Fibroblast of lung (primary cell): ENCODE measurements around the gene SLC27A3. TPM values are rescaled to one million over a fixed set of nuclear protein-coding genes. Genes with fewer than 3 reads are reported as not detected.
"Not testable (repeated sequence)": the region's sequence is repeated elsewhere in the genome, so short reads cannot be mapped to it uniquely, and the experiment has no call there.

Source experiments
- DNase-seq, 2 donors: peaks; one replicate each; pipeline versions ENCODE4 v3.0.0 to v3.0.0-alpha.2; 2010; ENCODE audit warnings: low read depth in 2 of 2
- H2AFZ ChIP-seq: 2 replicates; pipeline ENCODE4 v1.5.1; 2012; ENCODE audit warnings: low read length, control low read depth, inconsistent platforms
- H3K27ac ChIP-seq: 2 replicates; pipeline ENCODE4 v1.5.1; 2011; ENCODE audit warnings: low read length, control low read depth; ENCODE audit not compliant: insufficient read depth
- H3K27me3 ChIP-seq: 2 replicates; pipeline ENCODE4 v1.5.1; 2011; ENCODE audit warnings: mild to moderate bottlenecking, low read length; ENCODE audit not compliant: control insufficient read depth, insufficient read depth
- H3K36me3 ChIP-seq: 2 replicates; pipeline ENCODE4 v1.5.1; 2011; ENCODE audit warnings: low read length; ENCODE audit not compliant: control insufficient read depth, insufficient read depth
- H3K4me1 ChIP-seq: 2 replicates; pipeline ENCODE4 v1.5.1; 2011; ENCODE audit warnings: low read length; ENCODE audit not compliant: control insufficient read depth, insufficient read depth; ENCODE audit errors: extremely low read depth
- H3K4me2 ChIP-seq: 2 replicates; pipeline ENCODE4 v1.5.1; 2011; ENCODE audit warnings: low read length, control low read depth; ENCODE audit not compliant: insufficient read depth; ENCODE audit errors: extremely low read depth
- H3K4me3 ChIP-seq, 4 experiments: fragments of 200-600 bp in 1 of 4; sonication (generic) in 1 of 4; replicated peaks in 1 of 4; 2 replicates each; pipeline ENCODE4 v1.5.1; 2011 to 2016; ENCODE audit warnings: low read length in 4 of 4, low read depth in 3 of 4, mild to moderate bottlenecking in 3 of 4, control low read depth in 2 of 4, inconsistent platforms in 1 of 4, mixed read lengths in 1 of 4; ENCODE audit not compliant: insufficient read depth in 1 of 4; ENCODE audit errors: control extremely low read depth in 1 of 4
- H3K79me2 ChIP-seq: 2 replicates; pipeline ENCODE4 v1.5.1; 2012; ENCODE audit warnings: mild to moderate bottlenecking, low read length, inconsistent platforms; ENCODE audit not compliant: control insufficient read depth, insufficient read depth
- H3K9ac ChIP-seq: 2 replicates; pipeline ENCODE4 v1.5.1; 2011; ENCODE audit warnings: mild to moderate bottlenecking, low read length, control low read depth; ENCODE audit not compliant: insufficient read depth
- H3K9me3 ChIP-seq: 2 replicates; pipeline ENCODE4 v1.5.1; 2012; ENCODE audit warnings: low read depth, low read length; ENCODE audit not compliant: control insufficient read depth, insufficient read depth
- H4K20me1 ChIP-seq: 2 replicates; pipeline ENCODE4 v1.5.1; 2011; ENCODE audit warnings: low read length; ENCODE audit not compliant: control insufficient read depth, insufficient read depth; ENCODE audit errors: extremely low read depth
- EZH2 ChIP-seq: IDR thresholded peaks from 2 replicates; pipeline ENCODE4 v1.5.1; 2012; ENCODE audit warnings: low read length, control low read depth, mild to moderate bottlenecking; ENCODE audit errors: missing control alignments
- polyA plus RNA-seq, 2 donors: library from polyadenylated mRNA; depleted of rRNA in 1 of 2; stranded (reverse) in 1 of 2; unstranded in 1 of 2; fragments of >200 nt; gene quantifications; 2 replicates each; pipeline ENCODE4 v1.2.1, GENCODE V29; 2011 to 2012; ENCODE audit warnings: missing spikeins in 1 of 2
- total RNA-seq: library from RNA; depleted of rRNA; stranded (reverse); fragments of >200 nt; gene quantifications from 2 replicates; pipeline ENCODE4 v1.2.1, GENCODE V29; 2014
- TF ChIP-seq, protein P1 (sequence below), 2 donors: IDR thresholded peaks in 1 of 2; conservative IDR thresholded peaks in 1 of 2; 1 replicate in 1 of 2; 2 replicates in 1 of 2; pipeline ENCODE4 v1.5.1; 2011 to 2012; ENCODE audit warnings: low read length in 2 of 2, control low read depth in 1 of 2, inconsistent platforms in 1 of 2, low read depth in 1 of 2, mild to moderate bottlenecking in 1 of 2

The SLC27A3 gene
- total and polyA plus RNA-seq, 2 donors (not counting 1 experiment from before 2014, with no cell fraction given), result 9.7 to 30.6 TPM

DNA sequence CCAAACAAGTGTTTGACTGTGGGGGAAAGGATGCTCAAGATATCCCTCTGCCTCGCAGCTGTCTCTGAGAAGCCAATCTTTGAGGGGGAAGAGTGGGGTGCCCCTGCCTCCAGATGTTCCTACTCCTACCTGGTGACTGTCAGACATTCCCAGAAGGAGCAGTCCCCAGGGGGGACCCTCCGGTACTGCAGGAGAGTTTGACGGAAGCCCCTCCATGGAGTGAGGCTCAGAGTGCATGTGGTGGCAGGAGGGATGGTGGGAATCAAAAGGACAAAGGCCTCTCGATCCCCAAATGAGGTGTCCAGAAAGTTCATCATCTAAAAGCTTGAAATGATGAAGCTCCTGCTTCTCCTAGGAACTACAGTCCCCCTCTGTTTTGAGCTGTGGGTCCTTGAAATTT lies 5.3 kb downstream of the SLC27A3 start:
- no peak overlapping the region for H3K4me2 ChIP-seq
- H3K9ac ChIP-seq, result no peak overlapping the region
- H3K79me2 ChIP-seq, result no peaks in the 10 kb centered on the region
- no peak overlapping the region for H2AFZ ChIP-seq
- TF ChIP-seq EZH2, result no peak
- no peaks in the 10 kb centered on the region for H3K36me3 ChIP-seq
- no peaks in the 10 kb centered on the region for H4K20me1 ChIP-seq
- H3K9me3 ChIP-seq, result no peaks in the 10 kb centered on the region
- H3K4me1 ChIP-seq, result peaks cover 4% of the 10 kb centered on the region
- no peak overlapping the region for H3K4me3 ChIP-seq
- H3K27ac ChIP-seq, result no peak overlapping the region
- H3K27me3 ChIP-seq, result no peaks in the 10 kb centered on the region
- no peak for DNase-seq

DNA sequence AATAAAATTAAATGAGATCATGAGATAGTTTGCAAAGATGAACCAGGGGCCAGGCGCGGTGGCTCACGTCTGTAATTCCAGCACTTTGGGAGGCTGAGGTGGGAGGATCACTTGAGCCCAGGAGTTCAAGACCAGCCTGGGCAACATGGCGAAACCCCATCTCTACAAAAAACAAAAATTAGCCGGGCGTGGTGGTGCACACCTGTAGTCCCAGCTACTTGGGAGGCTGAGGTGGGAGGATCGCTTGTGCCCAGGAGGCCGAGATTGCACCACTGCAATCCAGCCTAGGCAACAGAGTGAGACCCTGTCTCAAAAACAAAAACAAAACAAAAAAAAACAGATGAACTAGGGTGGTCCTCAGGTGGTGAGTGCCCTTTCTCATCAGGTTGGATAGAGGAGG lies 7.4 kb downstream of the SLC27A3 start:
- not testable (repeated sequence) for H3K27me3 ChIP-seq, H3K36me3 ChIP-seq, DNase-seq, H2AFZ ChIP-seq, H4K20me1 ChIP-seq, H3K4me1 ChIP-seq, H3K79me2 ChIP-seq, H3K9ac ChIP-seq, H3K9me3 ChIP-seq
- Histone ChIP-seq H3K27ac (peak overlapping the region; percentile 95), H3K4me3 (peak overlapping the region in 3 of 4 experiments; percentile 68 to 76 (median 74)), H3K4me2 (peak overlapping the region; percentile 89)

DNA sequence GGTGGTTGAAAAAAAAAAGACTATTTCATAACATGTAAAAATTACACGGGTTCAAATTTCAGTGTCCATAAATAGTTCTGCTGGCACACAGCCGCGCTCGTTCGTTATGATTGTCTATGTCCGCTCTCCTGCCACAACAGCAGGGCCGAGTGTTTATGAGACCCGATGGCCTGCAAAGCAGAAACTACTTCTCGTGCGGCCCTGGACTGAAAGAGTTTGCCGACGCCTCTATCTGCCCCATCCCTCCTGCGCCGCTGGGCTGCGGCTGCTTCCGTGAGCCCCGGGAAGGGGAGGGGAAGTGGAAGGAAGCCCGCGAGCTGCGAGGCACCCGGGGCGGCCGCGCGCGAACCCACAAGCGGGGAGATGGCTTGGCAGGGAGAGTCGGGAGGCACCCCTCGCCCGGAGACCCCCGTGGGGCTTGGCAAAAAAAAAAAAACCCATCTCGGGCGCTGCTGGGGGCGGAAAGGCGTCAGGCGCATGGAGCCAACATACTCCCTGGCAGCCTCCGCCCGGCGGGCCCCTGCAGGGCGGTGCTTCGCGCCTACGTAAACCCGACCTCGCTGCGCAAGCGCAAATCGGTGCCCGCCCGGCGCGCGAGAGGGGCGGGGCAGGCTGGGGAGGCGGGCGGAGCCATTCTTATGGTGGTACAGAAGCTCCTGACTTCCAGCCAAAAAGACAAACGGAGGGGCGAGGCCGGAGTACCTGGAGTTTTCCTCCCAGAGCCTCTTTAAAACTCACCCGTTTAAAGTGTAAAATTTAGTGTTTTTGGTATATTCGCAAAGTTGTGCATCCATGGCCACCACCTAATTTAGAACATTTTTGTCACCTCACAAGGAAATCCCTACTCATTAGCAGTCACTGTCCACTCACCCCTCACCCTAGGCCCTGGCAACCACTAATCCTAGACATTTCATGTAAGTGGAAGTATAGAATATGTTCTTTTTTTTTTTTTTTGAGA lies 8.3 kb downstream of the SLC27A3 start:
- Histone ChIP-seq H2AFZ (peak overlapping the region; percentile 58), H3K27ac (peak overlapping the region; percentile 95), H3K79me2 (no peaks in the 10 kb centered on the region), H3K9ac (peak overlapping the region; percentile 87), H3K36me3 (no peaks in the 10 kb centered on the region), H3K9me3 (no peaks in the 10 kb centered on the region), H3K27me3 (no peaks in the 10 kb centered on the region), H3K4me2 (peak overlapping the region; percentile 89), H3K4me3 (peak overlapping the region; percentile 60 to 76 (median 71)), H3K4me1 (no peaks in the 10 kb centered on the region), H4K20me1 (no peaks in the 10 kb centered on the region)
- TF ChIP-seq, protein P1, sequence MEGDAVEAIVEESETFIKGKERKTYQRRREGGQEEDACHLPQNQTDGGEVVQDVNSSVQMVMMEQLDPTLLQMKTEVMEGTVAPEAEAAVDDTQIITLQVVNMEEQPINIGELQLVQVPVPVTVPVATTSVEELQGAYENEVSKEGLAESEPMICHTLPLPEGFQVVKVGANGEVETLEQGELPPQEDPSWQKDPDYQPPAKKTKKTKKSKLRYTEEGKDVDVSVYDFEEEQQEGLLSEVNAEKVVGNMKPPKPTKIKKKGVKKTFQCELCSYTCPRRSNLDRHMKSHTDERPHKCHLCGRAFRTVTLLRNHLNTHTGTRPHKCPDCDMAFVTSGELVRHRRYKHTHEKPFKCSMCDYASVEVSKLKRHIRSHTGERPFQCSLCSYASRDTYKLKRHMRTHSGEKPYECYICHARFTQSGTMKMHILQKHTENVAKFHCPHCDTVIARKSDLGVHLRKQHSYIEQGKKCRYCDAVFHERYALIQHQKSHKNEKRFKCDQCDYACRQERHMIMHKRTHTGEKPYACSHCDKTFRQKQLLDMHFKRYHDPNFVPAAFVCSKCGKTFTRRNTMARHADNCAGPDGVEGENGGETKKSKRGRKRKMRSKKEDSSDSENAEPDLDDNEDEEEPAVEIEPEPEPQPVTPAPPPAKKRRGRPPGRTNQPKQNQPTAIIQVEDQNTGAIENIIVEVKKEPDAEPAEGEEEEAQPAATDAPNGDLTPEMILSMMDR (conservative IDR thresholded peaks at IDR 0.05 in 1 of 2, IDR thresholded peaks at IDR 0.05 in 1 of 2; ENCODE audit: low read depth in 1 of 2, low read length in 2 of 2), result peak in 1 of 2 donors; percentile 10
- TF ChIP-seq EZH2, result no peak
- peak; percentile 85 to 92 for DNase-seq
